A172 (cell line): Measurements from ENCODE around the gene ZNF674. TPM values are rescaled to one million over a fixed set of nuclear protein-coding genes. Genes with fewer than 3 reads are reported as not detected.

Experiments
- DNase-seq: peaks from one replicate; pipeline ENCODE4 v3.0.0-alpha.2; 2015; ENCODE audit warnings: low spot score
- total RNA-seq: library from RNA; depleted of rRNA; stranded (reverse); fragments of >200 nt; shearing (Covaris generic); gene quantifications from 2 replicates; pipeline ENCODE4 v1.2.3, GENCODE V29; 2014; rRNA removed

Gene ZNF674
- 2.0 and 4.9 TPM in 2 replicates for total RNA-seq

DNA sequence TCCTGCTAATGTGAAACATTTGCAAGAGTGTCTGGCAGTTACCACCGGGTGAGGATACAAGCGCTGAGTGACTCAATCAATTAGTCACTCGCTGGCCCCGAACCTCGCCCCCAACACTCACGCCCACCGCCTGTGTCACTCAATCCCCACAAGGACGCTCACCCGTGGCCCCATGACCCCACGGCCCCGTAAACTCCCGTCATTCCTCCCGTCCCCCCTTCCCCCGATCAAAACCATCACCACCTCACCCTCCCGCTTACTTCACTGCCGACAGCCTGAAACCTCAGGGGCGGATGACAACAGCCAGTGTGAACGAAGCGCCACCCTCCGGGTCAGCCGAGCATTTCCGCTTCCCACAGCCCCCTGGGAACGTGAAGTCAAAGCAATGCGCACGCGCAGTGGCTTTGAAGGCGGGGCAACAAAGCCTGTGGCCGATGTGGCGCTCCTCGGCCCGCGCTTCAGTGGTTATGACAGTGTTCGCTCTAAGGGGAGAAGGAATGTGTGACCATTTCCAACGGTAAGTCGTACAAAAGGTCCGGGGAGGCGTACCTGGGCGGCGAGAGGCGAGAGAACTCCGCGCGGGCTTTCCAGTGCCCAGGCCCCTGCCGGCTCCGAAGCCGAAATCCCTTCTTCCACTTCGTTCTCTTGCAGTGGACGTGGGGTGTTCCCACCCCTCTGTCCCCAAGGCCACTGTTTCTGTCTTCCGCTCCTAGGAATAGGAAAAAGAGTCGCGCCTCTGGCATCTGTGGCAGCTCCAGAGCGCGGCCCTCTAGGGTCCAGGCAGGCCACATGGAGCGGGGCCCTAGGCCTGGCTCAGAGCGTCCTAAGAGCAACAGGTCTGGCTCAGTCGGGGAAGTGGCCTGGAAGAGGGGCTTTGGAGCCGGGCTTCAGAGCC is at the start of gene ZNF674:
Gene ZNF674 (minus strand): TSS at position 311 of the 895 bp plus-strand sequence. CDS start 3,334 bp downstream, outside the sequence.
- DNase-seq, result peak; percentile 87

DNA sequence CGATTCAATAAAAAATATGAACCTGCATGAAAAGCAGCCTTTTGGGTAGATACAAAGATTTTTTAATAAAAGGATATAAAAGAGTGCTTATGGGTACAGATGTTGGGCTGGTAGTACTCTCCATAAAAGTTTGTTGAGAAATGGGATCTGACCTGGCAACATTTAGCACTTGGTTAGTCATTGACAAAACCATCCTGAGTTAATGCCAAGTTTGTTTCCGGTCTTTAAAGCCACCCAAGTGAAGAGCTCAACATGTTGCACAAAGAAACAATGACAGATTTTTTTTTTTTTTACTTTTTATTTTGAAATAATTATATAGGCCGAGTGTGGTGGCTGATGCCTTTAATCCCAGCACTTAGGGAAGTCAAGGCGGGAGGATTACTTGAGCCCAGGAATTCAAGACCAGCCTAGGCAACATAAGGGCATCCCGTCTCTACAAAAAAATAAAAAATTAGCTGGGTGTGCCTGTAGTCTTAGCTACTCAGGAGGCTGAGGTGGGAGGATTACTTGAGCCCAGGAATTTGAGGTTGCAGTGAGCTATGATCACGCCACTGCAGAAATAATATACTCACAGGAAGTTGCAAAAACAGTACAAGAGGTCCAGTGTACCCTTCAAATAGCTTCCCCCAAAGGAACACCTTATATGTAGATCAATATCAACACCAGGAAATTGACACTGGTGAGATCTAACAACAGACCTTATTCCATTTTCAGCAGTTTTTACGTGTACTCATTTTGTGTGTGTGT is 44.9 kb upstream of the ZNF674 start:
- DNase-seq, result peak; percentile 53

DNA sequence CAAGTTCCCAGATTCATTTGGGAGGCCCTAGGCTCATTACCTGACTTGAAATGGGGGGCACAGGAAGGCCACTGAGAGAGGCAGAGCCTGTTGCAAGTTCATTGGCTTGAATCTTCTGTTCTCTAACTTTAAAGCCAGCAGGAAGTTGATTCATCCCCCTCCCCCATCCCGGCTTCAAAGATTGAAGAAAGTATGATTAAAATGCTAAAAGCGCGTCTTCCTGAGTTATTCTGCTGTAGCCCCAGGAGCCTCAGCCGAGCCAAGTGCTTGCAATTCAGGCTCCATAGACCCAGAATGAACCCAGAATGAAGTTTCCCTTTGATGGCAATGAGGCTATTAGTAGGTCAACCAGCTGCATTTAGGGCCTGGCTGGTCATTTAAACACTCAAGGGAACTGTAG is 43.0 kb upstream of the ZNF674 start:
- DNase-seq, result peak; percentile 35

DNA sequence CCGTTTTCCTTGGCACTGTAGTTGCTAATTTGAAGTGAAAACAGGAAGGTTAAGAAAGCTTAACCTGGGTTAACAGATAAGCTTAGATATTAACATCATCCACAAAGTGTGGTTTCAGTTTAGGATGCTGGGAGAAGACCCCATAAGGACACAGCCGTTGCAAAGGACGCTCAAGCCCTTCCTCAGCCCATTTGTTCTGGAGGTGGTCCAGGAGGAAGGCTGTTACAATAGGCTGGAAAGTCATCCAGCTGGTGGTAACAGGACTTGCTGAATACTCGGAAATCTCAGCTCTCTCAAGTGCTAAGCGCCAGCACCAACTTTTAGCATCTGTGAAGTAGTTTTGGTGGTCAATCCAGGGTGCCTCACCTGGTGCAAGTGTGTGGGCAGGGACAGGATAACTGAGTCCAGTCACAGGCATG is 42.5 kb upstream of the ZNF674 start:
- no peak for DNase-seq

DNA sequence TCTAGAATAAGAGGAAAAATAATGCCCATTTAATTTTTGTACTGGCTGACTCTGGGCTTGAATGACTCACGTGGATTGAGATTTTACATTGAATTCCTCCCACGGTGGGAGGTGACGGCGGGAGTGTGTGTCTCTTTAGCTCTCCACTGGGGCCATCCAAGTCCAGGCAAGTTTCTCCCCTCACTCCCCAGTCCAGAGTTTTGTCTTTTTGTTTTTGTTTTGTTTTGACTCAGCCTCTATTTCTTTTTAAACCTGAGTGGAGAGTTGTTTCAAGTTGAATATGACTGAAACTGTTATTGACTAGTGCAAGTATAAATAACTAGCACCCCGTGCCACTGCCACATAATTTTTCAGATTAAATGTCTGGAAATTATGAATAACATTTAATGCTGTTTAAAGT is 41.9 kb upstream of the ZNF674 start:
- DNase-seq, result no peak

DNA sequence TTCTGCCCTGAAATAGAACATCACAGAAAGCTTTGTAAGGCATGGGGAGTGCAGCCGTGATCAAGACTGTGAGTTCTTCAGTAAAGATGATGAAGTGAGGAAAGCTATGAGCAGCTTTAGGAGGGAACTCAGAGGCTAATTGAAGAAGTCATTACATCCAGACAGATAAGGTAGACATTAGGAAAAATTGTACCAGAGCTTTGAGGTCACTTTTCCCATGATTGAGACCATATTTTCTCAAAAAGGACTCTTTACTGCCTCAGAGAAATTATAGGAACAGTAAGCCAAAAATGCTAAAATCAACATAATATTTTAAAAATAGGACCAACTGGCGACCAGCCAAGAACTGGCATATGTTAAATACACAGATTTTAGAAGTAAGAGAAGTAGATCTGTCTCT is 39.5 kb upstream of the ZNF674 start:
- no peak for DNase-seq

DNA sequence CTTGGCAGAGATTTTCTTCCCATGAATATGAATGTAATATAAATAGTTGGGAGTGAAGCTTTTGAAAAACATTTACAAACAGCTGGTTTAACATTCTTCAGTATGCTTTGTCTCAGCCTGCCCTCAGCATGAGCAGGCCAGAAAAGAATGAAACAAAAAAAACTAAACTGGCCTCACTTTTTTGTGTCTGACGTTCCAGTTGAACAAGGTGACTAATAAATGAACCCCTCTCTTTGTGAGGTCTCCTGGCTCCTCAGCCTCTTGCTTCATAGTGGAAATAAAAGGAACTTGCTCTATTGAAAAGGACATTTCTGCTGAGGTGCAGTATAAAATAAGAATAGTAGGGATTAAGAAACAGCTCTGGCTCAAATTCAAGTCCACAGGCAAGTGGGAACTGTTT is 37.7 kb upstream of the ZNF674 start:
- DNase-seq, result peak; percentile 40

DNA sequence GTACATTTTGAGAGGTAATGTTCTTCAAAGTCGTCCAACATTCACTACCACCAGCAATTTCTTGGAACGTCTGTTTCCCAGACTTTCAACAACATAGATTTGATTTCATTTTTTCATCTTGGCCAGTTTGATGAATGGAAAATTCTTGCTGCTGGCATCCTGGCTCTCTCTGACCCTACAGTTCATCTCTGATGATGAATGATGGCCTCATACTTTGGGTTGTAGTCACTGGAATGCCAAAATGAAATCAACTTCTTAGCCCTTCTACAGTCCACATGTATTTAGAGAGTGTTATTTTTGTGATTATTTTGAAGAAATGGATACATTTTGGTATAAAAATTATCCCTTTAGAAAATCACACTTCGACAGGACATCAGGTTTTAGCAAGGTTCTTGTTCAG is 37.1 kb upstream of the ZNF674 start:
- DNase-seq, result peak; percentile 23

DNA sequence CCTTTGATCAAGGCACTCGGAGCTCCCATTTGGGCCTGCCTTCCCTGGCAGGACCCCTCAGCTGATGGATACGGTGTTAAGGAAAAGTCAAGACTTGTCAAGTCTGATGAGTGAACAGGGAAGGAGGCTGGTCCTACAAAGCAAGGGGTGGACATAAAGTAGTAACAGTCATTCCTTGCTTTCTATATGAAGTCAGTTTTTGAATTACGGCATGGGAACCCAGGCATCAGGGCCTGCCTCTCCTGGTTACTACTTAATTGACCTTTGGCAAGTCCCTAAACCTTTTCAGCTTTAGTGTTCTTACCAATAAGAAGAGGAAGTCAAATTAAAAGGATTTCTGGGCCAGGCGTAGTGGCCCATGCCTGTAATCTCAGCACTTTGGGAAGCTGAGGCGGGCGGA is 35.4 kb upstream of the ZNF674 start:
- DNase-seq, result no peak

DNA sequence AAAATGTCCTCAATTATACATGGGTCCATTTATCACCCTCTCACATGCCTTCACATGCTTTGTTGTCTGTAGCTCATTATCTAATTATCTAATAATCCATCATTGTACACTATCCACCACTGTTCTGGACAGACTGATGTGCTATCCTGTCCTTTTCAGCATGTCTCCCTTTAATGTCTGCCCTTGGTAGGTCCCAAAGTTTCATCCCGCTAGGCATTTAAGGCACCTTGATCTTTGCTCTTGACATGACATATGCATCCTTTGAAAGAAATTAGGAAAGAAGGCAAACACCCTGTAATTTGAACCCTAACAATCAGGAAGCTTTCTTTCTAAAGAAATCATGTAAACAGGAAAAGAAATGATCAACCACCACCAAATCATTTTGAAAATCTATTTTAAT is 34.0 kb upstream of the ZNF674 start:
- no peak for DNase-seq

DNA sequence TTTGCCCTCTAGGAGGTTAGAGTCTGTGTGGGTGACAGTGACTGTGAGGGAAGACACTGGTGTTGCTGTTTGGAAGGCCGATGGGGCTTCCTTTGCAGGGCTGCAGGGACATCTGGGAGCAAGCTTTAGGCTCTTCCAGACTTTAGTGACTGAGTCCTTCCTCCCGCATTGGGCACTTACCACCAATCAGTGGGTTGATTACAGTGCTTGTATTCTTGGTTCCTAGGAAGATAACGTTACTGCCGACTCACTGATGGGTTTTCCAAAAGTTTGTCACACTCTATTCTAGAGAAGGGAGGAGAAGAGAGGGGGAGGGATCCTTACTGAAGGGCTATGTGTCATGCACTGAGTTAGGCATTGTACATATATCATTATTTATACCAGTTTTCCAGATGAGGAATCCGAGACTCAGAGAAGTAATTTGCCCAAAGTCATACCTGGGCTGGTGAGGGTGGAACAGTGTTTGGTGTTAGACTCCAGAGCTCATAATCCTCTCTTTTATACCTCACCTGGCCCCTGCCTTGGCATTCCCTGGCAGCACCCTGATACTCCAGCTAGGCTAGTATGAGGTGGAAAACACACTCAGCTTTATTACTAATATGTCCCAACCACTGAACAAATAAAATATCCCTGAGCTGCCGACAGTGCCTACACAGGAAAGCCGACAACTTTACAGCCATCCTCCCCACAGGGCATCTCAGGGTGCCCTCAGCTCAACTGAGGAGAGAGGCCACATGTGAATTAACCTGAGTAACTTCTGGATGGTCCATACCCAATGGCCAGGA is 32.2 kb upstream of the ZNF674 start:
- no peak for DNase-seq

DNA sequence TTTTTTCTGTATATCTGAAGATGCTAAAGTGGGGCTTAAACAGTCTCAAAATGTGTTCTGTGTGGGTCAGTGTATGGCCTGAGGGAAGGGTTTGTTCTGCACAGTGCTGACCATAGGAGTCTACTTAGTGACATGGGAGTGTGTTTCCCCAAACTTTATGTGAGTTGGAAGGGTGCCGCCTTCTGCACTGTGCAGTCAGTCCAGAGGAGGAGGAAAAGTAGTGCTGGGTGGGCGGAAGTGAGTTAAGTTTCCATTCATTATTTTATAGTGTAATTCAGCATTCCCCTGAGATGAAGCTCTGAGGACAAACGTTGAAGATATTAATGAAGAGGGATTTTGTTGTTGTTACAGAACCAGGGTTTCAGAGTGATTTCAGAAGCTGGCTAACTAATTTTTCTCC is 31.2 kb upstream of the ZNF674 start:
- no peak for DNase-seq

DNA sequence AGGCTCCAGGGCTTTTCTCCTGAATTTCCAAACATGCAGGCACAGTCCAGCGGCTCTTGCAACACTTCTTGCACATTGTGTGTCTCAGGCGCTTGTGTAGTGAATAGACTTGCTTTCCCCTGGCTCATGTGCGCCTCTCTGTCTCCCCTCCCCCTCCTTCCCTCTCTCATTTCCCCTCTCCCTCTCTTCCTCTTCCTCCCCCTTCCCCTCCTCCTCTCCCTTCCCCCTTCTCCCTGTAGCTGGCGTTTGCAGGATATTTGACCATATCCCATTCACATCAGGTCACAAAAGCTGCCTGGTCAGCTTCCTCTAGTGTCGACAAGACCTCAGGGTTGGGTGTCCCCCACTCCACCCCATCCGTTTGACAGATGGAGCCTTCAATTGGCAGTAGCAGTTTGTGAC is 30.8 kb upstream of the ZNF674 start:
- no peak for DNase-seq

DNA sequence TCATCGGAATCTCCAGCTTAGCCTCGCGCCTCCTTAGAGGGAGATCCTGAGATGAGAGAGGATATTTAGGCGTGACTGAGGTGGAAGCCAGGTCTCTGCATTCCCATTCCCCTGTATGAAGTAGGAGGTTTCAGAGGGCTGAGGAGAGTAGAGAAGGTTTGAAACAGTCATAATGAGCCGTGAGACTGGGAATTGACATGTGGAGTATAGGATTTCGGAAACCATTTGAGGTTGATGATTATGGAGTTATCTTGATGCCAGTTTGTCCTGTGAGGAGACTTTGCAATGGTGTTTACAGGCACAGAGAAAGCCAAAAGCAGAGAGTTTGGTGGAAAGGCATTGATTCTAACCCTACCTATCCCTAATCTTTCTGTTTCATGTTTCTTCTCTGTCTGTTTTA is 30.4 kb upstream of the ZNF674 start:
- DNase-seq, result no peak

DNA sequence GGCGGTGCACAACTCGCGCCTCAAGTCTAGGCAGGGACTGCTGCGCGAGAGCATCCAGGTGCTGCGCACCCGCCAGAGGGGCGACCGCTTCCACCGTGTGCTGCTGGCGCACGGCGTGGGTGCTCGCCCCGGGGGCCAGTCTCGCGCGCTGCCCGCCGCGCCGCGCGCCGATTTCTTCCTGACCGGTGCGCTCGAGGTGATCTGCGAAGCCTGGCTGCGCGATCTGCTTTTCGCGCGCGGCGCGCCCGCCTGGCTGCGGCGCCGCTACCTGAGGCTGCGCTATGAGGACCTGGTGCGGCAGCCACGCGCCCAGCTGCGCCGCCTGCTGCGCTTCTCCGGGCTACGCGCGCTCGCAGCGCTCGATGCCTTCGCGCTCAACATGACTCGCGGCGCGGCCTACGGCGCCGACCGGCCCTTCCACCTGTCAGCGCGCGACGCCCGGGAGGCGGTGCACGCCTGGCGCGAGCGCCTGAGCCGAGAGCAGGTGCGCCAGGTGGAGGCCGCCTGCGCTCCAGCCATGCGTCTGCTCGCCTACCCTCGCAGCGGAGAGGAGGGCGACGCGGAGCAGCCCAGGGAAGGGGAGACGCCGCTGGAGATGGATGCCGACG is 29.7 kb upstream of the ZNF674 start:
- DNase-seq, result no peak

DNA sequence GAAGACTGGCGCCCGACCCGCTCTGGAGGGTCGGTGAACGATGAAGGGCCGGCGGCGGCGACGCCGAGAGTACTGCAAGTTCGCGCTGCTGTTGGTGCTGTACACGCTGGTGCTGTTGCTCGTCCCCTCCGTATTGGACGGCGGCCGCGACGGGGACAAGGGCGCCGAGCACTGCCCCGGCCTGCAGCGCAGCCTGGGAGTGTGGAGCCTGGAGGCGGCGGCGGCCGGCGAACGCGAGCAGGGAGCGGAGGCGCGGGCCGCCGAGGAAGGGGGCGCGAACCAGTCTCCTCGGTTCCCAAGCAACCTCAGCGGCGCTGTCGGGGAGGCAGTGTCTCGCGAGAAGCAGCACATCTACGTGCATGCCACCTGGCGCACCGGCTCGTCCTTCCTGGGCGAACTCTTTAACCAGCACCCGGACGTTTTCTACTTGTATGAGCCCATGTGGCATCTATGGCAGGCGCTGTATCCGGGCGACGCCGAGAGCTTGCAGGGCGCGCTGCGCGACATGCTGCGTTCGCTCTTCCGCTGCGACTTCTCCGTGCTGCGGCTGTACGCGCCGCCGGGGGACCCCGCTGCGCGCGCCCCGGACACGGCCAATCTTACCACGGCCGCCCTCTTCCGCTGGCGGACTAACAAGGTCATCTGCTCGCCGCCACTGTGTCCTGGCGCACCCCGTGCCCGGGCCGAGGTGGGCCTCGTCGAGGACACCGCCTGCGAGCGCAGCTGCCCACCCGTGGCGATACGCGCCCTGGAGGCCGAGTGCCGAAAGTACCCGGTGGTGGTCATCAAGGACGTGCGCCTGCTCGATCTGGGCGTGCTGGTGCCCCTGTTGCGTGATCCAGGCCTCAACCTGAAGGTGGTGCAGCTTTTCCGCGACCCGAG is 28.9 kb upstream of the ZNF674 start:
- peak; percentile 29 for DNase-seq

DNA sequence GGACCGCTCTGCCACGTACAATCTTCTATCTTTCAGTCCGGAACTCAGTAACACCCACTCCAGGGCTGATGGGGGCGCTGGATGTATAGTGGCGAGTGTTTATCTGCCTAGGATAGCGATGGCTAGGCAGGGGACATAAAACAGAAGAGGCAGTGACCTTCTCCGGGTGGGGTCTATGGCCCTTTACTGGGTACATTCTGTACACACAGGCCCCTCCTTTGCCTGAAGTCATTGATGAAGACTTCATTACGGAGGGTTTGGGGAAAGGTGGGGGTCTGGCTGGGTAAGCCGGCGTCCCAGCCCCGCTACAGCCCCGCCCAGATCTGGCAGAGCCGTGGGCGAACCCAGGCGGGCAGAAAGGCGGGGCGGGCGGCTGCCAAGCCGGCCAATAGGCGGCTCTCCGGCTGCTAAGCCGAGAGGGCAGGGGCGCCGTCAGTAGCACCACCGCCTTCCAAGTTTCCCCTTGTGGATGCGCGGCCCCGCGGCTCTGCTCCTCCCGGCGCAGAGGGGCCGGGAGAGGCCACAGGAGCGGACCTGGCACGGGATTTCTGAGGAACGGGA is 28.2 kb upstream of the ZNF674 start, which contains the start of gene CHST7:
Gene CHST7 (plus strand): TSS at position 435 of the 561 bp plus-strand sequence. CDS start 167 bp downstream, outside the sequence.
- DNase-seq, result peak; percentile 58

DNA sequence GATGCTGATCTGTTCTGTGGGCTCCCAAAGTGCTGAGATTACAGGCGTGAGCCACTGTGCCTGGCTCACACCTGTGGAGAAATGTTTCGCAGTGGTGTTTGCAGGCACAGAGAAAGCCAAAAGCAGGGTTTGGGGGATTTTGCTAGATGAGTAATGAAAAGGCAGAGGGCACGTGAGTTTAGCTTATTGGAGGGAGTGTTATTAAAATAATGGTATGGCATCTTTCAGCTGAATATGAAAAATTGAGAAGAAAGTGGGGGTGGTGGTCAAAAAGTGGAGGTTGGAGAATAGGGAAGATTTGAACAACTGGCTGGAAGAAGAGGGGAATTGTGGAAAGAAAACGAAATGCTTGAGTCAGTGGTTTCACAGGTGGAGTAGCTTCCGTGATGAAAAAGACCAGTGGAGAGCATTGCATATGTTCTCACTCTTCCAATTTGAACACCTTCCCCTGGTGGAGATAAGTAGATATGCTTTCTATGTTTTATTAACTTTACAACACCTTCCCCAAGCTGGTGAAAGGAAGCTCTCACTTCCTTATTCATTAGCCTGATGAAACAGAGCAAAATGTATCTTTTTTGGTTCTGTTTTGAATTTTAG is 27.2 kb upstream of the ZNF674 start:
- no peak for DNase-seq

DNA sequence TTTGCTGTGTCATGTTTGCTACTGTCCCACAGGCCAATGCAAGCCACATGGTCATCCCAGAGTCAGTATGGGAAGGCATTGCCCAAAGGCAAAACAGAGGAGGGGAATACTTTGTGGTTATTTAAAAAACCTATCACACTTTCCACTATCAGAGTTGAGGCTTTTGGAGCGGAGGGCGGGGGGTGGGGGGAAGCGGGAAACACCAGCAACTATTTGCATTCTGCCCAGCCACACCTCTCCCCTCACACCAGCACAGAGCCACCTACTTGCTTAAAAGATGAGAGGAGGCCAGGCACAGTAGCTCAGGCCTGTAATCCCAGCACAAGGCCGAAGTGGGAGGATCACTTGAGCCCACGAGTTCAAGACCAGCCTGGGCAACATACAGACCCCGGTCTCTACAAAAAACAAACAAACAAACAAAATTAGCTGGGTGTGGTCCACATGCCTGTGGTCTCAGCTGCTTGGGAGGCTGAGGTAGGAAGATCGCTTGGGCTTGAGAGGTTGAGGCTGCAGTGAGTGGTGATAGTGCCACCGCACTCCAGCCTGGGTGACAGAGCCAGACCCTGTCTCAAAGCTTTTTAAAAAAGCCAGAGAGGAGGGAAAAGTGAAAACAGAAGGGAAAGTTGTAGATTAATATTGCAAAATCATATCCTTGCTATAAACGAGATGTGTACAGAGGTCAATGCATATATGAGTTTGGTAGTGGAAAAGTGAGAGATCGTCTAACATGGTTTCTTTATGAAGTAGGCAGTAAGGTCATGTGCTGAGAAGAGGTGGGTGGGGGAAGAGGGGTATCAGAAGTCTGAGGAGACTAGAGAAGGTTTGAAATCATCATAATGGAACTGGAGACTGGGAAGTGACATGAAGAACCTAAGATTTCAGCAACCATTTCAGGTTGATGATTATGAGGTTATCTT is 26.5 kb upstream of the ZNF674 start:
- no peak for DNase-seq
